Gastroesophageal sphincter (tissue), 3 donors: ENCODE measurements around the gene VDAC1.

ENCODE experiments used
- CTCF ChIP-seq, 4 experiments: fragments of 200-600 bp in 2 of 4; fragments of 450-650 bp in 2 of 4; sonication (generic) in 1 of 4; IDR thresholded peaks; one replicate each; pipeline ENCODE4 v1.5.1; 2017 to 2019; ENCODE audit warnings: antibody characterized with exemption in 4 of 4, mild to moderate bottlenecking in 2 of 4, moderate library complexity in 2 of 4
- POLR2A ChIP-seq, 2 donors: fragments of 450-650 bp; IDR thresholded peaks; one replicate each; pipeline ENCODE4 v1.6.1; 2017; ENCODE audit warnings: antibody characterized with exemption in 2 of 2, mild to moderate bottlenecking in 2 of 2, moderate library complexity in 1 of 2

- no peak for TF ChIP-seq POLR2A (IDR thresholded peaks at IDR 0.05)
- no peak for TF ChIP-seq CTCF (IDR thresholded peaks at IDR 0.05)
Measured at GRCh38 chr5:133943475-133943817, 61.3 kb downstream of the VDAC1 start.
